ENCODE results near the gene PPIG.
"Not testable (repeated sequence)": the region's sequence is repeated elsewhere in the genome, so short reads cannot be mapped to it uniquely, and the experiment has no call there.

PPIG gene

GRCh38 chr2:169596546-169596945, 12.4 kb downstream of the PPIG start:
- DNase-seq: not testable (repeated sequence)

- no peak for DNase-seq
Measured at GRCh38 chr2:169598982-169599381, 14.8 kb downstream of the PPIG start.

- no peak for DNase-seq
Measured at GRCh38 chr2:169599568-169599967, 15.4 kb downstream of the PPIG start.

- DNase-seq: no peak
Measured at GRCh38 chr2:169609264-169609663, 25.1 kb downstream of the PPIG start.

- no peak for DNase-seq
Measured at GRCh38 chr2:169613876-169614275, 29.7 kb downstream of the PPIG start.

- not testable (repeated sequence) for DNase-seq
Measured at GRCh38 chr2:169615982-169616381, 31.8 kb downstream of the PPIG start.

GRCh38 chr2:169619946-169620345, 35.8 kb downstream of the PPIG start:
- no peak for DNase-seq

- DNase-seq: no peak
Measured at GRCh38 chr2:169620509-169620908, 36.4 kb downstream of the PPIG start.

GRCh38 chr2:169623235-169623634, 39.1 kb downstream of the PPIG start:
- no peak for DNase-seq

- no peak for DNase-seq
Measured at GRCh38 chr2:169625781-169626180, 41.6 kb downstream of the PPIG start.

GRCh38 chr2:169636440-169637097, 52.4 kb downstream of the PPIG start:
- DNase-seq: no peak

- no peak for DNase-seq
Measured at GRCh38 chr2:169637620-169638019, 53.5 kb downstream of the PPIG start.

- no peak for DNase-seq
Measured at GRCh38 chr2:169640104-169640503, 56.0 kb downstream of the PPIG start.

- DNase-seq: no peak
Measured at GRCh38 chr2:169641464-169641863, 57.3 kb downstream of the PPIG start.

GRCh38 chr2:169644173-169644572, 60.0 kb downstream of the PPIG start:
- DNase-seq: no peak

- DNase-seq: no peak
Measured at GRCh38 chr2:169647496-169647895, 63.3 kb downstream of the PPIG start.

GRCh38 chr2:169649278-169649677, 65.1 kb downstream of the PPIG start:
- DNase-seq: no peak

- no peak for DNase-seq
Measured at GRCh38 chr2:169653636-169654035, 69.5 kb downstream of the PPIG start.

- DNase-seq: no peak
Measured at GRCh38 chr2:169656164-169656563, 72.0 kb downstream of the PPIG start.

- DNase-seq: no peak
Measured at GRCh38 chr2:169658877-169659276, 74.7 kb downstream of the PPIG start.

GRCh38 chr2:169659320-169659719, 75.2 kb downstream of the PPIG start:
- no peak for DNase-seq

GRCh38 chr2:169661265-169661664, 77.1 kb downstream of the PPIG start:
- no peak for DNase-seq

- DNase-seq: no peak
Measured at GRCh38 chr2:169662744-169663143, 78.6 kb downstream of the PPIG start.

GRCh38 chr2:169663247-169663646, 79.1 kb downstream of the PPIG start:
- DNase-seq: no peak

- DNase-seq: no peak
Measured at GRCh38 chr2:169664600-169664977, 80.4 kb downstream of the PPIG start.

Data from NCI-H748 treated with DMSO at 0.1 percent for 48 hours (cell line).